HL-60/S4 (cell line): ENCODE measurements around the gene MLF2.

ENCODE experiments used
- in situ Hi-C: fragments of 300-500 bp; cut with MboI; formaldehyde crosslinking; loops from 2 replicates; pipeline ENCODE4 v1.14.3; 2022; ENCODE audit warnings: low sequenced_read_pairs

Gene MLF2

DNA sequence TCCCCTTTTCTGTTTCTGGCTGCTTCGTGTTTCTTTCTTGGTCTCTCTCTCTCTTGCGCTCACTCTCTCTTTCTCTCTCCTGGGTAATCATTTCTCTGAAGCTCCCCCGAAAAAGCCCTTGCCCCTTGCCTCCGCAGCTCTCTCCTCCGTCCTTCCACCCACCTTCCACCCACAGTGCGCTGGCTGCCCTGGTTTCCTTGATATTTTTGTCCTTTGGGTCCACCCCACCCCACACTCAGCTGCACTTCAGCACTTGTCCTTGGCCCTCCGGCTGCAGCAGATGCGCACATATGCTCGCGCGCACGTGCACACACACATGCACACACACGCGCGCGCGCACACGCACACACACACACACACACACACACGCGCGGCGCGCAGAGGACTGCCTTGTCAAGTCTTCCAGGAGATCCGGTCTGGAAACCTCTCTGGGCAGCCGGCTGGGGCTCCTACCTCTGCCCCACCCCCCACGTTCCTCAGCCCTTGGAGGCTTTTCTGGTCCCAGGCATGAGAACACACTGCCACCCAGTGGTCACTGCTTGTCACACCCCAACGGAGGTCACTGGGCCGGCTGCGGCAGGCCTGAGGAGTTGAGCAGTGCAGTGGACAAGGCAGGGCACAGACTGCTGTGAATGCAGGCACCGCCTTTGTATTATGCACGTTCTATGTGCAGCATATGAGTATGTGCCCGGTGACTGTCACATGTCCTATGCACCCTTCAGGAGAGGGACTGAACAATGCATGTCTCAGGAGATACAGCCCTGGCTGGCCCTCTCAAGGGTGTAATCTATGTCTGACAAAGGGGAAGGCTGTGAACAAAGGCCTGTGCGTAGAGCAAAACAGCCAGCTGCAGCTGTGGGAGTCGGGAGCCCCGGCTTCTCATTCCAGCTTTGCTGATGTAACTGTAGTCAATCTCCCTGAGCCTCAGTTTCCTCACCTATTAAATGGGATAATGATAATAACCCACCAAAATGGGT, 25.9 kb upstream of the MLF2 start:
- in situ Hi-C loops: no loop called here

DNA sequence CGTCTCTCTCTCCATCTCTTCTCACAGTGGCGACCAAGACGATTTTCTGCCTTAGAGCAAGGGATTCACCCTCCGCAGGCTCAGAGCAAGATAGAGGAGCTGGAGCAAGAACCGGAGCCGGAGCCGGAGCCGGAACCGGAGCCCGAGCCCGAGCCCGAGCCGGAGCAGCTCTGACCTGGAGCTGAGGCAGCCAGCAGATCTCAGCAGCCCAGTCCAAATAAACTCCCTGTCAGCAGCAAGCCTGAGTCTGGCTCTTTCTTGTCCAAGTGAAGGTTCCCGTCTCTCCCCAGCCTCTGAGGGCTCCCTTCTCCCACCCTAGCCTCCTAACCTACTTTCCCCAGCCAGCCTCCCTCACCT, 25.3 kb upstream of the MLF2 start:
- in situ Hi-C loops: no loop called here

DNA sequence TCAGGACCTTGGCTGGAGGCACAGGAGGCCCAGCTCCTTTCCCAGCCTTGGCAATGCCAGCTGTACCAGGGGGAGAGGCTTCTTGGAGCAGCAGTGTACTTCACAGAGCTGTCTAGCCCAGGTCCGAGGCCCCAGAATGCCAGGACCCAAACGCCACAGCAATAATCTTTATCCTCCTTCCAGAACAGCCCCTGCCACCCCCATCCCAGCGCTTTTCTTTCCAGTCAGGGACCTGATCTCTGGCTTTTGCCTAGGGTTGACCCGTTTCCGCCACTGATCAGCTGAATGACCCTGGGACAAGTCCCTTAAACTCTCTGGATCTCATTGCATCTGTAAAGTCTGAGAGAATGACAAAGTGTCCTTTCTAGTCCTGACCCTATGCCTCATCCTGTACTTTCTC, 24.4 kb upstream of the MLF2 start:
- in situ Hi-C loops: no loop called here

DNA sequence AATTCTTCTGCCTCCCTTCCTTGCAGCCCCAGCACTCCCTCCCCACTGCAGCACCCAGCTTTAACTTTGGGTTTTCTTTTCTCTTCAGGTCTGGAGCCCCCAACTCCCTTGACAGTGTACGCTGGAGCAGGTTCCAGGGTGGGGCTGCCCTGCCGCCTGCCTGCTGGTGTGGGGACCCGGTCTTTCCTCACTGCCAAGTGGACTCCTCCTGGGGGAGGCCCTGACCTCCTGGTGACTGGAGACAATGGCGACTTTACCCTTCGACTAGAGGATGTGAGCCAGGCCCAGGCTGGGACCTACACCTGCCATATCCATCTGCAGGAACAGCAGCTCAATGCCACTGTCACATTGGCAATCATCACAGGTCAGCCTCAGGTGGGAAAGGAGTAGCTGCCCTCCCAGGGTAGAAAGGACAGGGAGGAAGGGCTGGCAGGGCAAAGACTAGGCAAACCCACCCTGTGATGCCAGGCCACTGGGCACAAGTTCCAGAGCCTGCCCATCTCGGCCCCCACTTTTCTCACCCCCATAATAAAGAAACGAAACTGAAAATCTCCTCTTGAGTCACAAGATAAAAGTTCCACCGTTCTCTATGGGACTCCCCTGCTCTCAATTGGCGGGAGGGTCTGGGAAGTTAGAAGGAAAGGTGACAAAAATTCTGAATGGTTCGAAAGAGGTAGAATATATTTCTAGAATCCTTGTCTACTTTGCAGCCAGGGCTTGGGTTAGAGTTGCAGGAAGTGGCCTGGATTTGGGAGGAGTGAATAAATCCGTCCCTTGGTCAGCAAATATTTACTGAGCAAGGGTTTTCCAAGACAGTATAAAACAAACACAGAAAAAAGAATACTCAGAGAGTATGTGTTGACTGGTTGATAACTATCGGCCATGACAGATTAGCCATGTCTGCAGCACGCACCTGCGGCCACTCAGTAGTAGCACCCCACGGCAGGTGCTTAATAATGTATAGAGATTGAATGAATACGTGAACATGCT, 22.5 kb upstream of the MLF2 start:
- in situ Hi-C loops: no loop called here

DNA sequence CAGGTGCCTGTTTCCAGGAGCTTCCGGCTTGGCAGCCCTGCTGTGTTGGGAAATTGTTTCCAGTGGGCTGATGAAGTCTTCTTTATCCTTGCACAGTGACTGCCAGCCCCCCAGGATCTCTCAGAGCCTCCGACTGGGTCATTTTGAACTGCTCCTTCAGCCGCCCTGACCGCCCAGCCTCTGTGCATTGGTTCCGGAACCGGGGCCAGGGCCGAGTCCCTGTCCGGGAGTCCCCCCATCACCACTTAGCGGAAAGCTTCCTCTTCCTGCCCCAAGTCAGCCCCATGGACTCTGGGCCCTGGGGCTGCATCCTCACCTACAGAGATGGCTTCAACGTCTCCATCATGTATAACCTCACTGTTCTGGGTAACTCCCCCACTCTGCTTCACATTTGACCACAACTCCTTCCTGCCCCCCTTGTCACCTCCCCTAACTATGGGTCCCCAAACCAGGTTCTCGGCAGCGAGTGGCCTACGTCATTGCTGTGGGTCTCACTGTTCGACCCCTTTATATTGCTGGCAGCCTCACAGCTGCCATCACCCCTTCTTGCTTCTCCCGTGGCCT, 21.6 kb upstream of the MLF2 start:
- in situ Hi-C loops: no loop called here

DNA sequence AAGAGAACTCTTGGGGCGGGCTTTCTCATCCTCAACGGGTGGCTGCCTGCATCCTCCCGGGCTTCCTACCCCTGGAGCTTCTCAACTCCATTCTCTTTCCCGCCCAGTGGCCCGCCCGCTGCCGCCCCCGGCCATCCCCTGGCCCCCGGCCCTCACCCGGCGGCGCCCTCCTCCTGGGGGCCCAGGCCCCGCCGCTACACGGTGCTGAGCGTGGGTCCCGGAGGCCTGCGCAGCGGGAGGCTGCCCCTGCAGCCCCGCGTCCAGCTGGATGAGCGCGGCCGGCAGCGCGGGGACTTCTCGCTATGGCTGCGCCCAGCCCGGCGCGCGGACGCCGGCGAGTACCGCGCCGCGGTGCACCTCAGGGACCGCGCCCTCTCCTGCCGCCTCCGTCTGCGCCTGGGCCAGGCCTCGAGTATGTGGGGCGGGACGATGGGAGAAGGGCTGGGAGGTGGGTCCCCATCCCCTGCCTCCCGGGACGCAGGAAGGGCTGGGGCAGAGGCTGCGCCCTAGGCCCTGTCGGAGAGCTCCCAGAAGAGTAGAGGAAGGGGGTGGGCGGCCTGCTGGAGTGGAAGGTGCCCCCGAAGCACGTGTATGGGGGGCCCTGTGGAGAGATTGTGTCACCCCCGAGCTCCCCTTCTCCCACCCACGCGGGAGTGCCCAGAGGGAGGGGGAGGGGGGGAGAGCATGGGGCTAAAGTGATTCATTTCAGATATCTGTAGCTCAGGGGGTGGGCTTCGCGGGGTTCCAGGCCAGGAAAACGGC, 20.8 kb upstream of the MLF2 start:
- in situ Hi-C loops: no loop called here

DNA sequence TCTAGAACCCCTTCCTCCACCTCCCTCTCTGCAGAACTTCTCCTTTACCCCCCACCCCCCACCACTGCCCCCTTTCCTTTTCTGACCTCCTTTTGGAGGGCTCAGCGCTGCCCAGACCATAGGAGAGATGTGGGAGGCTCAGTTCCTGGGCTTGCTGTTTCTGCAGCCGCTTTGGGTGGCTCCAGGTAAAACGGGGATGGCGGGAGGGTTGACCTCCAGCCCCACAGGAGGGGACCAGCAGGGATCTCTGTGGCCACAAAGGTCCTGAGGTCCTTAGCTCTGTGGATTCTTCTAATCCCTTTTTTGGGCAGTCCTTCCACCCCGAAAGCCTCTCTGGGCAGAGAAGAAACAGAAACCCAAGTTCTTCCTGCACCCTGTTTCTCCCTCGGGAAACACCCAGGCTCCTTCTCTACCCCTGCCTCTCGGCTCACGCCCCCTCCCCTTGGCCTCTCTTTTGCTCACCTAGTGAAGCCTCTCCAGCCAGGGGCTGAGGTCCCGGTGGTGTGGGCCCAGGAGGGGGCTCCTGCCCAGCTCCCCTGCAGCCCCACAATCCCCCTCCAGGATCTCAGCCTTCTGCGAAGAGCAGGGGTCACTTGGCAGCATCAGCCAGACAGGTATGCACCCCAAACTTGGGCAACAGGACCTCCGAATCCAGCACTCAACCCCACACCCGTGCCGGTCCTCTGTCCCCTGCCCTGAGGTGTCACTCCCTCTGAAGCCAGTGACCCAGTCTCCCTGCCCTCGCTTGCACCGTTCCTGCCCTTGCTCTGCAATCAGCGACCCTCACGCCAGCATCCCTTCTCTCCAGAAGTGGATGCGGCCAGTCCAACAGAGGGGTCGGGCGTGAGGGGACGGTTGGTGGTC, 20.0 kb upstream of the MLF2 start:
- in situ Hi-C loops: no loop called here

DNA sequence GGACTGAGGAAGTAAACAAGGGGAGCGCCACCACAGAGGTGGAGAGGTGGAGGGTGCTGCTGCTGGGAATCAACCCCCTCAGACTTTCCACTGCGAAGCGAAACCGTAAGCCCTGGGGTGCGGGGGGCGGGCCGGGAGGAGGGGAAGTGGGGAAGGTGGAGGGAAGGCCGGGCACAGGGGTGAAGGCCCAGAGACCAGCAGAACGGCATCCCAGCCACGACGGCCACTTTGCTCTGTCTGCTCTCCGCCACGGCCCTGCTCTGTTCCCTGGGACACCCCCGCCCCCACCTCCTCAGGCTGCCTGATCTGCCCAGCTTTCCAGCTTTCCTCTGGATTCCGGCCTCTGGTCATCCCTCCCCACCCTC, 19.4 kb upstream of the MLF2 start, which contains the start of gene LAG3:
Gene LAG3, plus strand, starts transcription at position 190 of the 365 bp plus-strand sequence. CDS start 333 bp downstream, outside the sequence.
- in situ Hi-C loops: no loop called here

DNA sequence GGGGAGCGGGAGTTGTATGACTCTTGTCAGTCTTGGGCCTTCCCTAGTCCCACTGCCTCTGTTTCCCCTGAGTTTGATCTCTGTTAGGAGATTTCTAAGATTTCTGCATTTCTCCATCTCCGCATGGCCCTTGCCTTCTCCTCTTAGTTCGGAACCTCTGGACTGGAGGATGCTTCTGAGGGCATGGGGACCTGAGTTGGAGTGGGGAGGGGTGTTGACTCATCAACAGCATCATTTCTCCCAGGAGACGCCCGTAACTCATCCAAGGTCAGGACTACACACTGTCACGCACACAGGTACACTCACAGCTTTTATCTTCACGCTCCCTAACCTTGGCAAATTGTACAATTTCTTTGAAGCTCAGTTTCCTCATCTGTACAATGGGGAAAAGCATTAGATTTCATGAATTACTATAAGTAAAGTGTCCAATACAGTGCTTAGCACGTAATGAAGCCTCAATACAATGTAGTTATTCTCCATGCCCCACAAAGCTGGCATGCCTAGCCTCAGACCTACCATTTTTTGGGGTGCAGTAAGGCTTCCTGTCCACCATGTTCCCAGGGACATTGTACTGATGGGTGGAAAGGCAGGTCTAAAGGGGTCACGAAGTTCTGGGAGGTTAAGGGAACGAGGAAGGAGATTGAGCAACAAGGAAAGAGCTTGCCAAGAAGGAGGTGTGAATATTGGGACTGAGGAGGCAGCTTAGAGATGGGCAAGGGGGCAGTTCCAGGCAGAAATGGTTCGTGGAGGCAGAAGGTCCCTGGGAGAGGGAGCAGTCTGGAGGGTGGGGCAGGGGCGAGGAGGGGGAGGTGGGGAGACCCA, 18.8 kb upstream of the MLF2 start:
- in situ Hi-C loops: no loop called here

DNA sequence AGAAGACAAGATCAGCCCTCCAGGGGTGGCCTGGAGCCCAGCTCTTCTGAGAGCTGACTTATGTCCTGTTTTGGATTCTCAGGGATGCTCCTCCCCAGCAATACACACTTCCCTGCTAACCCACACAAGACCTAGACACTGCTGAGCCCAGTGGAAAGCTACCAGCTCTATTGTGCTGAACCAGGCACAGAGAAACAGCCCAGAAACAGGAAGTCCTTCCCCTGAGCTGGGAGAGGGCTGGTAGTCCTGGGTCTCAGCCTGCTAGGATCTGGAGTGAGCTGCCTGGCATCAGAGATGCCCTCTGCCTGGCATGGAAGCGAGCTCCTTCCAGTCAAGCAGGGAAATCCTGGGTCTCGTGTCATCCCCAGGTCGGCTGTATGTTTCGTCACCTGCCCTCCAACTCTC, 18.2 kb upstream of the MLF2 start:
- in situ Hi-C loops: no loop called here

DNA sequence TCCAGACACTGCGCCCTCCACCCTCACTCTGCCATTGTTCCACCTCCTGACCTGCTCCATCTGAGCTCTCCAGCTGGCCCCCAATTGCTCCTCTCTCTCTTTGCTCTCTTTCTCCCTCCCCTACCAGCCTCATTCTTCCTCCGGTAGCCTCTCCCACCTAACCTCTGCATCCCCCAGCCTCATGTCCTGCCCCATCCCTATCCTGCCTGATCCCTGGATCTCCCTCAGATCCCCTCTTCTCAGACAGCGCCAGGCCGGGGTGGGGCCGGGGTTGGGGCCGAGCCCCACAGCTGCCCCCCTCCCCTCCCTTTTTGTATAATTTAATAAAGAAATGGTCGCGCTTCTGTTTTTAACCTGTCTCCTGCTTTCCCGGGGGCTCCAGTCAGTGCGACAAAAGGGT, 17.7 kb upstream of the MLF2 start:
- in situ Hi-C loops: no loop called here

DNA sequence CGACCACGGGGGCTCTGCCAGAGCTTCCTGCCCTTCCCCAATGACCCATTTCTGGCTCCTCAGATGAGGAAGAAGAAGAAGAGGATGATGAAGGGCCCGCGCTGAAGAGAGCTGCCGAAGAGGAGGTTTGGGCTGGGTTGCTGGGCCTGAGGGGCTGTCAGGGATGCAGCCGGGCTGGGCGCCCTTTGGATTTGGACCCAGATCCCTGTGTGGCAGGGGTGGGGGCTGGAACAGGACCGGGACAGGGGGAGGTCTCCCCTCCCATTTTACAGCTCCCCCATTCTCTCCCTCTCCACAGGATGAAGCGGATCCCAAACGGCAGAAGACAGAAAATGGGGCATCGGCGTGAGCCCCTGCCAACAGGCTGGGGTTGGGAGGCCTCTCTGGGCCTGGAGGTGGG, 17.2 kb upstream of the MLF2 start:
- in situ Hi-C loops: no loop called here

DNA sequence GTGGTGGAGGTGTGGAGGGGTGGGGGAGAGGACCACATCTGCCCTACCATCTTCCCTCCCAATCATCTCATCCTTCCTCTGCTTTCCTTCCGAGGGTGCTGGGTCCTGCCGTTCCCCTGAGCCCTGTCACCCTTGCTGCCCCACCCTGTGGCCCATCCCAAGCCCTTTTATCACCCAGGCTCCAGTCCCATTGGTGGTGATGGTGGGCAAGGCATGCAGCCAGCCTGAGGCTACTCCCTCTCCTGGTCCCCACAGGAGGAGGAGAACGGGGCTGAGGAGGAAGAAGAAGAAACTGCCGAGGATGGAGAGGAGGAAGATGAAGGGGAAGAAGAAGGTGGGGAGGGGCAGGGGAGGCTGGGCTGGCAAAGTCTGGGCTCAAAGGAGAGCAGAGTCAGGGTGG, 16.7 kb upstream of the MLF2 start:
- in situ Hi-C loops: no loop called here

DNA sequence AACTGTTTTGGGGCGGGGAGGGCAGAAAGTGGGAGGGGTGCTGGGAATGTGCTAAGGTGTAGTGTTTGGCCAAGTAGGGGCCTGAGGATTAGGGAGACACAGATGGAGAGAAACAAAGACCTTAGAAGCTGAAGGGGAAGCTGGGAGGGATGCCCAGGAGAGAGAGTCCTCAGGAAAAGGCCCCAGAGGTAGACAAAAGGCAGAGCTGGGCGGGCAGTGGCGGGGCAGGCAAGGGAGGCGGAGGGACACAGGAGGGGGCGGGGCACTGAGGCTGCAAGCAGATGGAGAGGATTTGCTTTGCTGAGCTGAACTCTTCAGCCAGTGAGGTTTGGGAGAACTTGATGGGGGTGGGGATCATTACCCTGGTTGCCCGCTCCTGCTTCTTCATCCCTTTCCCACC, 16.0 kb upstream of the MLF2 start:
- in situ Hi-C loops: no loop called here

DNA sequence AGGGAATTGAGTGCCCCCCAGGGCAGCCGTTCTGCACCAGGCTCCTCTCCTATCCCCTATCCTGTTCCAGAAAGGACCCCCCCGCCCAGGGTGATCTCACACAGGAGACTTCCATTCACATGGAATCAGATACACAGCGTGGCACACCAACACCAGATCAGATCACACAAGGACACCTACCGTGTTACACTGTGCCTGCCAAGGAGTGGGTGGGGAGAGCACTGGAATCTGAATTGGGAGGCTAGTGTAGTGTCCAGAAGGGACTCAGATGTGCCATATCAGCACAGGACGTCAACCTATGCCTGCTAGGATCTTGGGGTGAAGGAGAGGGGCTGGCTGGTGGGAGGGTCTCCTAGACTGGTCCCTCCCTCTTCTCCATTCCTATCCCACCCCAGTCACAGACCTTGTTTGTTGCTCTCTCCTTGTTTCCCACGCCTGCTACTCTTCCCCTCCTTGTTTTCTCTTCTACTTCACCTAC, 15.5 kb upstream of the MLF2 start:
- in situ Hi-C loops: no loop called here

DNA sequence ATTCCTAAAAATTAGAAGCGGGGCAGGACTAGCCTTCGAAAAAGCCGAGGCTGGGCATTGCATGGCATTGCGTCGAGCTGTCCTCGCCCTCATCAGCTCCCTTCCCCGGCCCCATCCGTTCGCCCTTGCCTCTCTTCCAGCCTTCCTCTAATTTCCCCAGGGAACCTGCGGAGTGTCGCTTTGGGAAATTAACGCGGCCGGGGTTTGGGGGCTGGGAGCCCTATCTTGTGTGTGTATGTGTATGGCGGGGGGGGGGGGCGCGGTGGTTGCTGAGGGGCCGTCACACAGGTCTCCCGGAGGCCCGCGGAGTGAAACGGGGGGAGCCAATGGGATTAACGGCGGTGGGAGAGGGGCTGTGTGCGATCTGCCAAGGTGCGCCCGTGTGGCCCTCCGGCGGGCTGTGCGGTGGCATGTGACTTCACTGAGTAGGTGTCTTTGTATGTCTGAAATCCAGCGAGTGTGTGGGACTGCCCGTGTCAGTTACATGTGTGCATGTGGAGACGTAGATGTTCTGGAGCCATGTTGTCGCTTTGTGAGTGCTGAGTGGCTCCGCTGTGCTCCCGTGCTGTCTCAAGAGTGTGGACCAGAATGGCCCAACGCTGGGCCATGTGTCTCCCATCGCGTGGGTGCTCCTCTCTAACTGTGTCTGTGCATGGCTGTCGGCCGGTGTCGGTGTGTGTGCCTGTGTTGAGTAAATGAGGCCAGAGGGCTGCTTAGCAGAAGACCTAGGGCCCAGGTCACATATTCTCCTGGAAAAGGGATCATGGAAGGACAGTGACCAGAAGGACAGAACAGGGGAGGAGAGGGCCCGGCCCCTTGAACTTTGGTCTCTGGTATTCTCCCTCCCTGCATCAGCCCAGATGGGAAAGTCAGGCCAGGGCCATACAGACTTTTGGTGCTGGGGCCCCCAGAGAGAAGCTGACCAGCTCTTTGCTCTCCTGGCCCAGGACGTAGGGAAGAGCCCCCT, 14.7 kb upstream of the MLF2 start:
- in situ Hi-C loops: no loop called here

DNA sequence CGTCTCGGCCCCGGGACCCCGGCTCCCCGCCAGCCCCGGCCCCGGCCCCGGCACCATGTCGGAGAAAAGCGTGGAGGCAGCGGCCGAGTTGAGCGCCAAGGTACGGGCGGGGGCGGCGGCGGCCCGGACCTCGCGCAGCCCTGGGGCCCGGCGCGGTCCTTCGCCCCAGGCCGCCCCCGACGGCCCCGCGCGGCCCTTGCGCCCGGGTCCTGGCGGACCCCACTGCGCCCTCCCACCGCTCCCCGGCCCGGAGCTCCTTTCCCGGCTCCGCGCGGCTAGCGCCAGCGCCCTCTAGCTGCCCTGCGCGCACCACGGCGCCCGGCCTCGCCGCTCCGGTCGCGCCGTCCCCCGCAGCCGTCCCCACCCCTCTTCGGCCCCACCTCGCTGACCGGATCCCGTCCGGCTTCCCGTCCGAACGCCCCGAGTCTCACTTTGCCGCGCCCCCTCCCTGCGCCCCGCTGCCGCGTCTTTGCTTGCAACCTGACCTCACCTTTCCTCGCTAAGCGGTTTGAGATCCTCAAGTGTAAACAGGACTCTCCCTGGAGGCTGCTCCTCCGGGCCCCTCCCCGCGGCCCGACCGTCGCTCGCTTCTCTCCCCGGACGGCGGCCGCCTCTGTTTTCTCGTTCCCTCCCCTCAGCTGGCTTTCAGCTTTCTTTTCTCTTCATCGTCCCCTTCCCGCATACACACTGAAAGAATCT, 13.9 kb upstream of the MLF2 start:
- in situ Hi-C loops: no loop called here
